Measurements from ENCODE around the gene RABGGTA. TPM values are rescaled to one million over a fixed set of nuclear protein-coding genes. Genes with fewer than 3 reads are reported as not detected.
A peak's percentile ranks its signal among the peaks of the same experiment; 100 is the strongest.

The RABGGTA gene, protein sequence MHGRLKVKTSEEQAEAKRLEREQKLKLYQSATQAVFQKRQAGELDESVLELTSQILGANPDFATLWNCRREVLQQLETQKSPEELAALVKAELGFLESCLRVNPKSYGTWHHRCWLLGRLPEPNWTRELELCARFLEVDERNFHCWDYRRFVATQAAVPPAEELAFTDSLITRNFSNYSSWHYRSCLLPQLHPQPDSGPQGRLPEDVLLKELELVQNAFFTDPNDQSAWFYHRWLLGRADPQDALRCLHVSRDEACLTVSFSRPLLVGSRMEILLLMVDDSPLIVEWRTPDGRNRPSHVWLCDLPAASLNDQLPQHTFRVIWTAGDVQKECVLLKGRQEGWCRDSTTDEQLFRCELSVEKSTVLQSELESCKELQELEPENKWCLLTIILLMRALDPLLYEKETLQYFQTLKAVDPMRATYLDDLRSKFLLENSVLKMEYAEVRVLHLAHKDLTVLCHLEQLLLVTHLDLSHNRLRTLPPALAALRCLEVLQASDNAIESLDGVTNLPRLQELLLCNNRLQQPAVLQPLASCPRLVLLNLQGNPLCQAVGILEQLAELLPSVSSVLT
- total RNA-seq = 10 to 100 TPM; 17.1 to 26.1 TPM
- 10 to 100 TPM; 19.0 to 40.0 TPM for polyA plus RNA-seq
- long read RNA-seq, donor 1, transcript RABGGTA-201 (17 exons, 2,088 nt) = major isoform, 46 of 65 reads
- long read RNA-seq, donor 1, partial matches to known transcripts = 4 of 65 reads
- long read RNA-seq, donor 1, other reads (novel, unspliced or antisense) = 12 of 65 reads
- long read RNA-seq, donor 2, transcript RABGGTA-201 (17 exons, 2,088 nt) = major isoform, 5 of 19 reads
- long read RNA-seq, donor 2, partial matches to known transcripts = 4 of 19 reads
- long read RNA-seq, donor 2, other reads (novel, unspliced or antisense) = 7 of 19 reads

DNA sequence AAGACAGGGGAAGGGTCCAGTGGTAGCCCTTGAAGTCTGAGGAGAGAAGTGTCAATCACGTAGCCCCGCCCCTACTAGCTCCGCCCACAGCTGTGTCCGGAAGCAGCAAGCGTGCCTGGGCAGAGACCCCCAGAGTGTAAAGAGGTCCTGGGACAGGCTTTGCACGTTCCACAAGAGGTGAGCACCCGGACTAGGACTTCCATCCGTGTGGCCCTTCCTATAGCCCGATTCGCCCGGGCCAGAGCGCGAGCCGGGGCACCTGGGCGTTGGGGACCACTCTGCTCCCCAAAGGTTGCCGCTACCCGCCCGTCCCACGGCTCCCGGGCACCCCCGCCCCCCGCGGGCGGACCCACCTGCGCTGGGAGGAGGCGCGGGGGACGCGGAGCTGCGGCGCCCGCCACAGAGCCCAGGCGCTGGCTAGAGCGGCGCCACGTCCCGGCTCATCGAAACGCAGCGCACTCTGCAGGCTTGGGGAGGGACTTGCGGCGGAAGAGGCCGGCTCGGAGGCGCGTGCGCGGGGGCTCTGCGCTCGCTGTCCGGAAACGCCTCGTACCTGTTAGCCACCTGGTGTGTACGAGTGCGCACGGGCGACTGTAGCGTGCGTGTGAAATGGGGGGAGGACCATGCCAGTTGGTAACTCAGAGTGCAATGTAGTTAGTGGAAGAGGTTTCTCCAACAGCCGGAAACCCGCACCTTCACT, at the start of gene RABGGTA:
RABGGTA (minus strand) TSS at position 464 of the 700 bp plus-strand sequence. CDS start 482 bp downstream, outside the sequence.
- no peaks in the 10 kb centered on the region for H3K9me3 ChIP-seq (ENCODE audit: control insufficient read depth, low read length)
- ATAC-seq (ENCODE audit: low FRiP score) = peak; percentile 95
- WGBS, 2 donors = 0 to 1% methylated on average over 51 to 61 of the region's 61 CpGs
- H3K27me3 ChIP-seq (ENCODE audit: control insufficient read depth in 1 of 2, insufficient read depth in 2 of 2, low read length in 1 of 2) = no peaks in the 10 kb centered on the region
- intact Hi-C loops (cut with DNase I) = loop anchor here in 1 of 2 donors (1.0 kb wide), 1 partner anchor 28 kb away; no protein-coding TSS in a partner anchor
- no peaks in the 10 kb centered on the region for H3K4me1 ChIP-seq (ENCODE audit: control insufficient read depth in 1 of 2, insufficient read depth in 2 of 2, low read length in 2 of 2)
- peaks cover 0 to 2% of the 10 kb centered on the region in 2 donors for H3K36me3 ChIP-seq (ENCODE audit: control insufficient read depth in 1 of 2, insufficient read depth in 2 of 2, low read length in 1 of 2)
- peak within 1 kb of the TSS; percentile 54 to 64 for H3K4me3 ChIP-seq (ENCODE audit: low read length in 2 of 2)
- DNase-seq = peak; percentile 93 to 96
- peak within 1 kb of the TSS; percentile 58 to 79 for H3K27ac ChIP-seq (ENCODE audit: low read depth in 1 of 2, low read length in 2 of 2)

- H3K9me3 ChIP-seq (ENCODE audit: control insufficient read depth, low read length) = no peaks in the 10 kb centered on the region
- no peak overlapping the region for H3K27ac ChIP-seq (ENCODE audit: low read depth in 1 of 2, low read length in 2 of 2)
- H3K27me3 ChIP-seq (ENCODE audit: control insufficient read depth in 1 of 2, insufficient read depth in 2 of 2, low read length in 1 of 2) = no peaks in the 10 kb centered on the region
- intact Hi-C loops (cut with DNase I) = no loop called here
- 84% methylated on average over 3 of the region's 3 CpGs for WGBS, 2 donors
- no peak for DNase-seq
- no peak overlapping the region for H3K4me3 ChIP-seq (ENCODE audit: low read length in 2 of 2)
- H3K36me3 ChIP-seq (ENCODE audit: control insufficient read depth in 1 of 2, insufficient read depth in 2 of 2, low read length in 1 of 2) = no peaks in the 10 kb centered on the region
- ATAC-seq (ENCODE audit: low FRiP score) = no peak
- H3K4me1 ChIP-seq (ENCODE audit: control insufficient read depth in 1 of 2, insufficient read depth in 2 of 2, low read length in 2 of 2) = no peaks in the 10 kb centered on the region
These were observed 45.9 kb upstream of the RABGGTA start for GRCh38 chr14:24317141-24317928.

DNA sequence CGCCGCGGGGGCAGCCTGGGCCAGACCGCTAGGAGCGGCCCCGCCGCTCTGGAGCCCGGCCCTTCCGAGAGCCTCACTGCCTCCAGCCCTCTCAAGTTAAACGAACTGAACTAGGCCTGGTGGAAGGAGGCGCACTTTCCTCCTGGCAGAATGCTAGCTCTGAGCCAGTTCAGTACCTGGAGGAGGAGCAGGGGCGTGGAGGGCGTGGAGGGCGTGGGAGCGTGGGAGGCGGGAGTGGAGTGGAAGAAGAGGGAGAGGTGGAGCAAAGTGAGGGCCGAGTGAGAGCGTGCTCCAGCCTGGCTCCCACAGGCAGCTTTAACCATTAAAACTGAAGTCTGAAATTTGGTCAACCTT, 45.2 kb upstream of the RABGGTA start:
- H3K4me1 ChIP-seq (ENCODE audit: control insufficient read depth in 1 of 2, insufficient read depth in 2 of 2, low read length in 2 of 2) = no peaks in the 10 kb centered on the region
- no peak overlapping the region for H3K4me3 ChIP-seq (ENCODE audit: low read length in 2 of 2)

DNA sequence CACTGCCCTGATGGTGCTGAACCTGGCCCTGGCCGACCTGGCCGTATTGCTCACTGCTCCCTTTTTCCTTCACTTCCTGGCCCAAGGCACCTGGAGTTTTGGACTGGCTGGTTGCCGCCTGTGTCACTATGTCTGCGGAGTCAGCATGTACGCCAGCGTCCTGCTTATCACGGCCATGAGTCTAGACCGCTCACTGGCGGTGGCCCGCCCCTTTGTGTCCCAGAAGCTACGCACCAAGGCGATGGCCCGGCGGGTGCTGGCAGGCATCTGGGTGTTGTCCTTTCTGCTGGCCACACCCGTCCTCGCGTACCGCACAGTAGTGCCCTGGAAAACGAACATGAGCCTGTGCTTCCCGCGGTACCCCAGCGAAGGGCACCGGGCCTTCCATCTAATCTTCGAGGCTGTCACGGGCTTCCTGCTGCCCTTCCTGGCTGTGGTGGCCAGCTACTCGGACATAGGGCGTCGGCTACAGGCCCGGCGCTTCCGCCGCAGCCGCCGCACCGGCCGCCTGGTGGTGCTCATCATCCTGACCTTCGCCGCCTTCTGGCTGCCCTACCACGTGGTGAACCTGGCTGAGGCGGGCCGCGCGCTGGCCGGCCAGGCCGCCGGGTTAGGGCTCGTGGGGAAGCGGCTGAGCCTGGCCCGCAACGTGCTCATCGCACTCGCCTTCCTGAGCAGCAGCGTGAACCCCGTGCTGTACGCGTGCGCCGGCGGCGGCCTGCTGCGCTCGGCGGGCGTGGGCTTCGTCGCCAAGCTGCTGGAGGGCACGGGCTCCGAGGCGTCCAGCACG, 44.6 kb upstream of the RABGGTA start:
- intact Hi-C loops (cut with DNase I) = no loop called here
- DNase-seq (peak; percentile 58 to 81), ATAC-seq (ENCODE audit: low FRiP score) (peak; percentile 64)
- no peaks in the 10 kb centered on the region for H3K4me1 ChIP-seq (ENCODE audit: control insufficient read depth in 1 of 2, insufficient read depth in 2 of 2, low read length in 2 of 2)
- no peak overlapping the region for H3K4me3 ChIP-seq (ENCODE audit: low read length in 2 of 2)
- 33 to 34% methylated on average over 70 of the region's 70 CpGs for WGBS, 2 donors
- H3K27me3 ChIP-seq (ENCODE audit: control insufficient read depth in 1 of 2, insufficient read depth in 2 of 2, low read length in 1 of 2) = no peaks in the 10 kb centered on the region
- H3K36me3 ChIP-seq (ENCODE audit: control insufficient read depth in 1 of 2, insufficient read depth in 2 of 2, low read length in 1 of 2) = no peaks in the 10 kb centered on the region
- H3K9me3 ChIP-seq (ENCODE audit: control insufficient read depth, low read length) = no peaks in the 10 kb centered on the region
- H3K27ac ChIP-seq (ENCODE audit: low read depth in 1 of 2, low read length in 2 of 2) = no peak overlapping the region

More for the DNA sequence above, 45.2 kb upstream of the RABGGTA start:
- ATAC-seq (ENCODE audit: low FRiP score) (no peak), DNase-seq (peak in 1 of 2 donors; percentile 42)
- no peaks in the 10 kb centered on the region for H3K27me3 ChIP-seq (ENCODE audit: control insufficient read depth in 1 of 2, insufficient read depth in 2 of 2, low read length in 1 of 2)
- WGBS, 2 donors = 48 to 49% methylated on average over 13 to 18 of the region's 18 CpGs
- H3K36me3 ChIP-seq (ENCODE audit: control insufficient read depth in 1 of 2, insufficient read depth in 2 of 2, low read length in 1 of 2) = no peaks in the 10 kb centered on the region
- H3K27ac ChIP-seq (ENCODE audit: low read depth in 1 of 2, low read length in 2 of 2) = no peak overlapping the region
- no peaks in the 10 kb centered on the region for H3K9me3 ChIP-seq (ENCODE audit: control insufficient read depth, low read length)
- intact Hi-C loops (cut with DNase I) = no loop called here

- 87 to 89% methylated on average over 10 of the region's 10 CpGs for WGBS, 2 donors
- H3K4me3 ChIP-seq (ENCODE audit: low read length in 2 of 2) = no peak overlapping the region
- peak; percentile 41 to 75 for DNase-seq
- no peaks in the 10 kb centered on the region for H3K36me3 ChIP-seq (ENCODE audit: control insufficient read depth in 1 of 2, insufficient read depth in 2 of 2, low read length in 1 of 2)
- no peak for ATAC-seq (ENCODE audit: low FRiP score)
- H3K9me3 ChIP-seq (ENCODE audit: control insufficient read depth, low read length) = no peaks in the 10 kb centered on the region
- no peaks in the 10 kb centered on the region for H3K27me3 ChIP-seq (ENCODE audit: control insufficient read depth in 1 of 2, insufficient read depth in 2 of 2, low read length in 1 of 2)
- H3K27ac ChIP-seq (ENCODE audit: low read depth in 1 of 2, low read length in 2 of 2) = no peak overlapping the region
- H3K4me1 ChIP-seq (ENCODE audit: control insufficient read depth in 1 of 2, insufficient read depth in 2 of 2, low read length in 2 of 2) = no peaks in the 10 kb centered on the region
- intact Hi-C loops (cut with DNase I) = no loop called here
These were observed 43.9 kb upstream of the RABGGTA start for GRCh38 chr14:24315243-24315806.

DNA sequence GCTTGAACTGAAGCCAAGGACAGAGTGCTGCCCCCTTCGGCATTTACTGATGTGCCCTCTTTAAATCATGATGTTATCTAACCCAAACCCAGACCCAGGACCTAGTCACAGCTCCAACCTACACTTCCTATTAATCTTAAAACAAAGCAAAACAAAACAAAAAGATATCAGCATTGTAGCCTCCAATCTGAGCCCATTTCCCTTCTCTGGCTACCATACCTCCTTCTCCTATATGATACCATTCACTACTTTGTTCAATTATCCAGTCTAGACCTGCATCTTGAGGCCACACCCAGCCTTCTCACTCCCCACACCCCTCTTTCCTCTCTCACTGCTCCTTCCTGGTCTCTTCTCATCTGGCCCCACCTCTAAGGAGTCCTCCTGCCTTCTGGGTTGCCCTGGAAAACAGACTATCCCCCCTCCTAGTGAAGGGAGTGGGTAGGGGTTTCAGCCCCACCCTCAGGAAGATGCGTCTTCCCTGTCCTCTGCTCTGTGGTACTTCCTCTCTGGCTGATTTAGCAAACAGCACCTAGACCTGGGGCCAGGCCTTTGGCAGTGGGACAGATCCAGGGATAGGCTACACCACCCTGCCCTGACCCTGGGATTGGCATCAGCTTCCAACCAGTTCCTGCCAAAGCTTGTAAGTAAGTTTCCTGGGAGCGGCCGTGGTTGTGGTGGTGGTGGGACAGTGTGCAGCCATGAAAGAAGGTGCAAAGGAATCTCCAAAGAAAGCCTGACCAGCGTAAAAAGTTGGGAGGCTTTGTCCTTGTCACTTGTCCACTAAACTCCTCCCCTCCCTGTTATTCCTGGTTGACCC, 43.2 kb upstream of the RABGGTA start:
- DNase-seq (peak; percentile 56 to 61), ATAC-seq (ENCODE audit: low FRiP score) (no peak)
- H3K36me3 ChIP-seq (ENCODE audit: control insufficient read depth in 1 of 2, insufficient read depth in 2 of 2, low read length in 1 of 2) = no peaks in the 10 kb centered on the region
- intact Hi-C loops (cut with DNase I) = no loop called here
- H3K9me3 ChIP-seq (ENCODE audit: control insufficient read depth, low read length) = no peaks in the 10 kb centered on the region
- WGBS, 2 donors = 77 to 81% methylated on average over 5 of the region's 5 CpGs
- no peaks in the 10 kb centered on the region for H3K4me1 ChIP-seq (ENCODE audit: control insufficient read depth in 1 of 2, insufficient read depth in 2 of 2, low read length in 2 of 2)
- no peaks in the 10 kb centered on the region for H3K27me3 ChIP-seq (ENCODE audit: control insufficient read depth in 1 of 2, insufficient read depth in 2 of 2, low read length in 1 of 2)
- no peak overlapping the region for H3K27ac ChIP-seq (ENCODE audit: low read depth in 1 of 2, low read length in 2 of 2)
- no peak overlapping the region for H3K4me3 ChIP-seq (ENCODE audit: low read length in 2 of 2)

GRCh38 chr14:24313913-24314312, 42.5 kb upstream of the RABGGTA start:
- 83 to 89% methylated on average over 2 of the region's 2 CpGs for WGBS, 2 donors
- H3K4me1 ChIP-seq (ENCODE audit: control insufficient read depth in 1 of 2, insufficient read depth in 2 of 2, low read length in 2 of 2) = no peaks in the 10 kb centered on the region

More at GRCh38 chr14:24313913-24314312, 42.5 kb upstream of the RABGGTA start:
- Histone ChIP-seq H3K27me3 (ENCODE audit: control insufficient read depth in 1 of 2, insufficient read depth in 2 of 2, low read length in 1 of 2) (no peaks in the 10 kb centered on the region), H3K36me3 (ENCODE audit: control insufficient read depth in 1 of 2, insufficient read depth in 2 of 2, low read length in 1 of 2) (no peaks in the 10 kb centered on the region), H3K27ac (ENCODE audit: low read depth in 1 of 2, low read length in 2 of 2) (no peak overlapping the region), H3K4me3 (ENCODE audit: low read length in 2 of 2) (no peak overlapping the region), H3K9me3 (ENCODE audit: control insufficient read depth, low read length) (no peaks in the 10 kb centered on the region)
- intact Hi-C loops (cut with DNase I) = no loop called here
- ATAC-seq (ENCODE audit: low FRiP score) = no peak
- peak in 1 of 2 donors; percentile 48 for DNase-seq
